ENCODE data around the gene DUS4L. TPM values are rescaled to one million over a fixed set of nuclear protein-coding genes. Genes with fewer than 3 reads are reported as not detected.

The DUS4L gene
- polyA plus RNA-seq: 7.1 and 8.7 TPM in 2 replicates

GRCh38 chr7:107563775-107564552 lies at the start of gene DUS4L, which contains the start of gene COG5:
DUS4L (plus strand) TSS chr7:107563971; CDS start chr7:107567071, 3,100 bp downstream.
COG5 (minus strand) TSS chr7:107563920; CDS start chr7:107563896, 24 bp downstream.

GRCh38 chr7:107579885-107580715 lies 16.3 kb downstream of the DUS4L start, which contains the start of gene BCAP29:
BCAP29 (plus strand) TSS chr7:107580246; CDS start chr7:107580773, 527 bp downstream.

Other genes with a start within 250 kb of the DUS4L start
- 7.9 and 27.5 TPM in 2 replicates for gene GPR22, start 93.9 kb upstream of the DUS4L start, polyA plus RNA-seq
- gene COG5, start 51 bp upstream of the DUS4L start, polyA plus RNA-seq: 4.3 and 5.5 TPM in 2 replicates
- gene BCAP29, start 16.3 kb downstream of the DUS4L start, polyA plus RNA-seq: 18.3 and 68.2 TPM in 2 replicates
- 0.05 TPM in 1 of 2 replicates, not detected in the other for gene SLC26A4, start 96.9 kb downstream of the DUS4L start, polyA plus RNA-seq
- gene CBLL1, start 180.2 kb downstream of the DUS4L start, polyA plus RNA-seq: 13.7 and 17.2 TPM in 2 replicates
- not detected in 2 replicates for gene SLC26A3, start 239.3 kb downstream of the DUS4L start, polyA plus RNA-seq

Measured in Purkinje cell (primary cell).